ENCODE results near the gene SOBP. TPM values are rescaled to one million over a fixed set of nuclear protein-coding genes. Genes with fewer than 3 reads are reported as not detected.

The SOBP gene
- total and polyA plus RNA-seq, 7 donors: 5.7 to 27.6 (median 19.5) TPM

DNA sequence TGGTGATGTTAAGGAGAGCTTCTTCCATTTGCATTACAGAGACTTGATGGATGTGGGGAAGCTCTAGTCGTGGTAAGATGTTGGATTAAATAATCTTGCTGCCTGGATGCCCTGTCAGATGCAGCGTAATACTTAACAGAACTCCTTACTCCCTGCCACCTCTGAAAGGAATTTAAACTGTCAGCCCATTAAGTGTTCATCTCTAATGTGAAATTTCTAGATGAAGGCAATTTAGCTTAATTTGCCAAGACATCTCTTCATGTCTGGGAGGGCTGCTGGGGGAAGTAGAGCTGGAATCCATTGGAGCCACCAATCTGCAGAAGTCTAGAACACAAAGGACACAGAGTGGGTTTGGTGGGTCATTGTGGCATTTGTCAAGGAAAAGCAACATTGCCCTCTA is 64.4 kb downstream of the SOBP start:
- DNase-seq (no peak), ATAC-seq (no peak)
- Histone ChIP-seq H3K9me3 (no peaks in the 10 kb centered on the region), H3K27ac (no peak overlapping the region), H3K4me1 (no peaks in the 10 kb centered on the region), H3K27me3 (ENCODE audit: insufficient read depth in 3 of 3, low read length in 2 of 3) (no peaks in the 10 kb centered on the region), H3K36me3 (ENCODE audit: insufficient read depth in 1 of 2, low read depth in 1 of 2) (peaks cover 2 to 19% of the 10 kb centered on the region in 2 donors), H3K4me3 (no peak overlapping the region)
- intact Hi-C loops (cut with DNase I): no loop called here
- TF ChIP-seq, protein P1, sequence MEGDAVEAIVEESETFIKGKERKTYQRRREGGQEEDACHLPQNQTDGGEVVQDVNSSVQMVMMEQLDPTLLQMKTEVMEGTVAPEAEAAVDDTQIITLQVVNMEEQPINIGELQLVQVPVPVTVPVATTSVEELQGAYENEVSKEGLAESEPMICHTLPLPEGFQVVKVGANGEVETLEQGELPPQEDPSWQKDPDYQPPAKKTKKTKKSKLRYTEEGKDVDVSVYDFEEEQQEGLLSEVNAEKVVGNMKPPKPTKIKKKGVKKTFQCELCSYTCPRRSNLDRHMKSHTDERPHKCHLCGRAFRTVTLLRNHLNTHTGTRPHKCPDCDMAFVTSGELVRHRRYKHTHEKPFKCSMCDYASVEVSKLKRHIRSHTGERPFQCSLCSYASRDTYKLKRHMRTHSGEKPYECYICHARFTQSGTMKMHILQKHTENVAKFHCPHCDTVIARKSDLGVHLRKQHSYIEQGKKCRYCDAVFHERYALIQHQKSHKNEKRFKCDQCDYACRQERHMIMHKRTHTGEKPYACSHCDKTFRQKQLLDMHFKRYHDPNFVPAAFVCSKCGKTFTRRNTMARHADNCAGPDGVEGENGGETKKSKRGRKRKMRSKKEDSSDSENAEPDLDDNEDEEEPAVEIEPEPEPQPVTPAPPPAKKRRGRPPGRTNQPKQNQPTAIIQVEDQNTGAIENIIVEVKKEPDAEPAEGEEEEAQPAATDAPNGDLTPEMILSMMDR (IDR thresholded peaks at IDR 0.05): no peak
- 91 to 97% (median 92%) methylated on average over 2 of the region's 2 CpGs for WGBS, 3 donors

DNA sequence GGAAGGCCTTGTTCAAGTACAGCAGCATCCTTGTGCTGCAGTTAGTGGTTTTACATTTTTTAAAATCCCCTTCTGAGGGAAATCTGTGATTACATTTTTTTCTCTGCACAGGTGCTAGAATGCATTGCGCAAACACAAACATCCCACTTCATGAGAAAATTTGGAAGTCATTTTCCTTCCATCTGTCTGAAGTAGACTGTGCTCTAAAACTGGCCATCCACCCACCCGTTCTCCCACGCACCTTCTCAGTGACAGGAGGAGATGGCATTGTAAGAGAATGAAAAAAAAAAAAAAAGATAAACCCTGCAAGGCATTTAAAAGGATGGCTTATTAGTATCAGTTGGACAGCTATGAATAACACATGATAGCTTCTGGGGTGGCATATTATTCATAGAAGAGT is 65.0 kb downstream of the SOBP start:
- TF ChIP-seq, protein P1 (IDR thresholded peaks at IDR 0.05): no peak
- Histone ChIP-seq H3K9me3 (no peaks in the 10 kb centered on the region), H3K27ac (no peak overlapping the region), H3K4me1 (no peaks in the 10 kb centered on the region), H3K27me3 (ENCODE audit: insufficient read depth in 3 of 3, low read length in 2 of 3) (no peaks in the 10 kb centered on the region), H3K4me3 (no peak overlapping the region), H3K36me3 (ENCODE audit: insufficient read depth in 1 of 2, low read depth in 1 of 2) (peaks cover 2 to 16% of the 10 kb centered on the region in 2 donors)
- DNase-seq (no peak), ATAC-seq (no peak)
- 86 to 96% (median 89%) methylated on average over 3 of the region's 3 CpGs for WGBS, 3 donors
- intact Hi-C loops (cut with DNase I): no loop called here

DNA sequence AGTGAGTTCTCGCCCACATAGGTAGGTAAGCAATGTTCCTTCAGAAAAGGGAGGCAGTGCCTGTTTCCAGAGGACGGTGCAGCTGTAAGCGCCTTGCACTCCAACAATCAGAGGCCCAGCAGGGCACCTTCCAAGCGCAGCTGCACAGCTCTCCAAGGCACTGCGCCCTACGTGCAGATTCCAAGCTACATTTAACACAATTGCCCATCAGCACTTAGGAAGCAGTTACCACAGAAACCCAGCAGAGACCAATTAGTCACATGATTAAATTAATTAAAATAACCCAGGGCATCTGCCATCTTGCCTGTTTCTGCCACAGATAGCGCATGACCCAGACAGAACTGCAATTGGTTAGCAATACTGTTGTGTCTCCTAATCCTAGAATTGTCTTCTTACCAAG is 65.5 kb downstream of the SOBP start:
- TF ChIP-seq, protein P1 (IDR thresholded peaks at IDR 0.05): no peak
- DNase-seq (no peak), ATAC-seq (no peak)
- no peaks in the 10 kb centered on the region for H3K9me3 ChIP-seq
- H3K4me3 ChIP-seq: no peak overlapping the region
- no peak overlapping the region for H3K27ac ChIP-seq
- intact Hi-C loops (cut with DNase I): no loop called here
- WGBS, 3 donors: 93 to 94% (median 94%) methylated on average over 7 of the region's 7 CpGs
- no peaks in the 10 kb centered on the region for H3K4me1 ChIP-seq
- peaks cover 2 to 10% of the 10 kb centered on the region in 2 donors for H3K36me3 ChIP-seq (ENCODE audit: insufficient read depth in 1 of 2, low read depth in 1 of 2)
- H3K27me3 ChIP-seq (ENCODE audit: insufficient read depth in 3 of 3, low read length in 2 of 3): no peaks in the 10 kb centered on the region

DNA sequence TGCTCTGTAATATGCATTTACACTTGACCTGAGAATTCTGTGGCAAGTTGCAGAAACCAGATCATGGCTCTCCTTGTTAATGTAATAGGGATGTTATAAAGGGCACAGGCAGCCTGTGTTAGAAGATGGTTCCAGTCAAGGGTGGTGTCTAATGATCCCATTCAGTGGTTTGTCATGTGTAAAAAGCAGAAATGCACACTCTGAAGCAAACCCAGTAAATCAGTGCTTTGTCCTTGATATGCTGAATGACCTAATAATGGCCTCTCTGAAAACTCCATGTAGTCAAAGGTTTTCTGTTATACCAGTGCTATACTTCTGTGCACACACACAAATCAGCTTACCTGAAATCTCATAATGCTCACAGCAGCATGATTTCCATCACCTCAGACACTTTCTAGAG is 66.2 kb downstream of the SOBP start:
- H3K9me3 ChIP-seq: no peaks in the 10 kb centered on the region
- H3K27ac ChIP-seq: no peak overlapping the region
- no peaks in the 10 kb centered on the region for H3K27me3 ChIP-seq (ENCODE audit: insufficient read depth in 3 of 3, low read length in 2 of 3)
- no peak for DNase-seq
- H3K4me1 ChIP-seq: no peaks in the 10 kb centered on the region
- peaks cover 2 to 4% of the 10 kb centered on the region in 2 donors for H3K36me3 ChIP-seq (ENCODE audit: insufficient read depth in 1 of 2, low read depth in 1 of 2)
- no peak overlapping the region for H3K4me3 ChIP-seq
- ATAC-seq: no peak
- intact Hi-C loops (cut with DNase I): no loop called here
- TF ChIP-seq, protein P1 (IDR thresholded peaks at IDR 0.05): no peak

DNA sequence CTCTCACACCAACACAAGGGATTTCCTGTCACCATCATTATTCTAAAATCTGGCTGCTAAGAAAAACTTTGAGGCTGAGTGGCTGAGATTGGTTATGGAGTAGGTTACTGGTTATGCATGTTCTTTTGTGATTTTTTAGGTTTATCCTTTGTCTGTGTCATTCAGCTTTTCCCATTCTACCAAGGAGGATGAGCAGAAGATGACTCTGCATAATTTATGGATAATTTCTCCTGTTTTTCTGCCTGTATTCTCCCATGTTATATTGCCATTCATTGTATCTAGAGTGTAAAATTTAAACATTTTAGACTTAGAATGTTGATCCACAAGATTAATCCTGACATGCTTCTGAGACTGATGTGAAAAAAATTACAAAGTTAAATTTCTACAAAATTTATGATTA is 67.8 kb downstream of the SOBP start:
- no peak overlapping the region for H3K4me3 ChIP-seq
- no peak for DNase-seq
- intact Hi-C loops (cut with DNase I): no loop called here

More for the DNA sequence above, 67.8 kb downstream of the SOBP start:
- H3K27ac ChIP-seq: no peak overlapping the region
- no peak for ATAC-seq
- TF ChIP-seq, protein P1 (IDR thresholded peaks at IDR 0.05): no peak
- H3K9me3 ChIP-seq: no peaks in the 10 kb centered on the region
- no peaks in the 10 kb centered on the region for H3K27me3 ChIP-seq (ENCODE audit: insufficient read depth in 3 of 3, low read length in 2 of 3)
- peaks cover 0 to 2% of the 10 kb centered on the region in 2 donors for H3K36me3 ChIP-seq (ENCODE audit: insufficient read depth in 1 of 2, low read depth in 1 of 2)
- H3K4me1 ChIP-seq: no peaks in the 10 kb centered on the region
